ENCODE data around the gene MFSD11.
"Not testable (repeated sequence)": the region's sequence is repeated elsewhere in the genome, so short reads cannot be mapped to it uniquely, and the experiment has no call there.

The MFSD11 gene

DNA sequence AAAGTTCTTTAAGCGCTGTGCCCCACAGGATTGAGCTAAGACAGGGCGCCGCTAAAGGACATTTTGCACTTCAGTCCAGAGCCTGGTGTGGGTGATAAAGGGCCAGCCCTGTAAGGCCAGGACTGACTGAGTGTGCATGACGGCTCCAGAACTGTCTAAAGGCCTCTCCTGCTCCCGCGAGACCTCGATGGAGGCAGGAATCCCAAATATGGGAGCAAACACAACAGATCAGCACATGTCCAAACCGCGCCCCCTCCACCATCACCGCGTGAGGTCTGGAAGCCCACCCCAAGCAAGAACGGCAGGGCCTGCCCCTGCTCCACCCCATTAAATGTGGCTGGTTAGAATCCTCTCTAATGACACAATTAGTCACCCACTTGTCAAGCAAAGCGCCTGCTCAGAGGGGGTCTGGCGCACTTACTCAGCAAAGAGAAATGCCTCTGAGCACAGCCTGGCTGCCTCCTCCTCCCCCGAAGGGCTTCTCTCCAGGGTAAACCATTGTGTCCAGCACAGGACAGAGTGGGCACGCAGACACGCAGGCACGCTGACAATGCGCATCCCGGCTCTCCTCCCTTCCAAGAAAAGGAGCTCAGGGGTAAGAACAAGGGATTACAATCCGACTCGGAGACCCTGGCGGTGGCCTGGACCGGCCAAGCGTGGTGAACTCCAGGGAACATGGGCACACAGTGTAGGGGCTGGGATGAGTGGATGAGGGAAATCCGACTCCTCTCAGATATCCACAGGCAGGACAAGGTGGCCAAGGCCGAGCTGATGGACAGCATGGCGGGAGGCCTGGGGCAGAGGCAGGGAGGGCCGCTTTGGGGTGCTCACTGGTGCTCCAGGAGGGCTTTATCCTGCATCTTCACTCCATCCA lies 28.6 kb upstream of the MFSD11 start:
- TF ChIP-seq, protein P1, sequence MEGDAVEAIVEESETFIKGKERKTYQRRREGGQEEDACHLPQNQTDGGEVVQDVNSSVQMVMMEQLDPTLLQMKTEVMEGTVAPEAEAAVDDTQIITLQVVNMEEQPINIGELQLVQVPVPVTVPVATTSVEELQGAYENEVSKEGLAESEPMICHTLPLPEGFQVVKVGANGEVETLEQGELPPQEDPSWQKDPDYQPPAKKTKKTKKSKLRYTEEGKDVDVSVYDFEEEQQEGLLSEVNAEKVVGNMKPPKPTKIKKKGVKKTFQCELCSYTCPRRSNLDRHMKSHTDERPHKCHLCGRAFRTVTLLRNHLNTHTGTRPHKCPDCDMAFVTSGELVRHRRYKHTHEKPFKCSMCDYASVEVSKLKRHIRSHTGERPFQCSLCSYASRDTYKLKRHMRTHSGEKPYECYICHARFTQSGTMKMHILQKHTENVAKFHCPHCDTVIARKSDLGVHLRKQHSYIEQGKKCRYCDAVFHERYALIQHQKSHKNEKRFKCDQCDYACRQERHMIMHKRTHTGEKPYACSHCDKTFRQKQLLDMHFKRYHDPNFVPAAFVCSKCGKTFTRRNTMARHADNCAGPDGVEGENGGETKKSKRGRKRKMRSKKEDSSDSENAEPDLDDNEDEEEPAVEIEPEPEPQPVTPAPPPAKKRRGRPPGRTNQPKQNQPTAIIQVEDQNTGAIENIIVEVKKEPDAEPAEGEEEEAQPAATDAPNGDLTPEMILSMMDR (IDR thresholded peaks at IDR 0.05; ENCODE audit: low read depth, low read length, missing control alignments): no peak
- peak overlapping the region; percentile 72 for H3K4me3 ChIP-seq (ENCODE audit: low read depth, low read length)
- DNase-seq (ENCODE audit: low read depth): peak; percentile 95
- in situ Hi-C loops (cut with HindIII; ENCODE audit: low sequenced_read_pairs): no loop called here

DNA sequence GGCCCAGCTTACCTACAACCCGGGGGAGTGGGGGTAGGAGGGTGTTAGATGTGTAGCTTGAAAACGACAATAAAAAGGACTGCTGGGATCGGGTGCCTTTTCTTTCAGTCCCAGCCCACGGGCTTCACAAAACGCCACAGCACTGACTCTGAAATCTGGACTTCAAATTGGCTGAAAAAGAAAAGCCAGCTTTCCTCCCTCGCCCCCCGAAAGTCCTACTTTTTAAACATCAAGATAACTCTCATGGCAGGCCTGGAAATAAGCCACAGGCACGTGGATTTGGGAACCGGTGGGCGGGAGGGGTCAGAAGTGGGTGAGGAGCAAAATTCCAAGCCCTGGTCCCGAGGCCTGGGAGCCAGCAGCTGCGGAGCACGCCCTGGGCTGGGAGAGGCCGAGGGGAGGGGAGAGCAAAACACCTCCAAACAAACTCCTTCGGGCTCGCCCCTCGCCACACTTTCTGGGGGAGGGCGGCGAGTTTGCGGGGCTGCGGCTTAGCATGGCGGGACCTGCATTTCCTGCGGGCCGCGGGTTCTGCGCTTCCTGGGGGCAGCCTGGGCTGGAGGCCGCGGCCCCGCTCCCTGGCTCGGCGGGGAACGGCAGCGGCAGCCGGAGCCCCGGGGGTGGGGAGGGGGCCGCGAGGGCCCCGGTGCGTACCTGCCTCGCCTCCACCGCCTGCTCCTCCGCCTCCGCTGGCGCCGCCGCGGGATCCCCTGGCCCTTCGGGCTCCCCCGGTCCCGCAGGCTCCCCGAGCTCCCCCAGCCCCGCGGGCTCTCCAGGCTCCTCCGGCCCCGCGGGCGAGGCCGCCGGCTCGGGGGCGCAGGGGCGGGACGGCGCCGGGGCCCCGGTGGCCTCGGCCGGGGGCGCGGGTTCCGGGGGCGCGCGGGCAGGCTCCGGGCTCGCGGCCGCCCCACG lies 27.7 kb upstream of the MFSD11 start:
- in situ Hi-C loops (cut with HindIII; ENCODE audit: low sequenced_read_pairs); DNase-seq (ENCODE audit: low read depth): not testable (repeated sequence)
- H3K4me3 ChIP-seq (ENCODE audit: low read depth, low read length): peak overlapping the region; percentile 72

DNA sequence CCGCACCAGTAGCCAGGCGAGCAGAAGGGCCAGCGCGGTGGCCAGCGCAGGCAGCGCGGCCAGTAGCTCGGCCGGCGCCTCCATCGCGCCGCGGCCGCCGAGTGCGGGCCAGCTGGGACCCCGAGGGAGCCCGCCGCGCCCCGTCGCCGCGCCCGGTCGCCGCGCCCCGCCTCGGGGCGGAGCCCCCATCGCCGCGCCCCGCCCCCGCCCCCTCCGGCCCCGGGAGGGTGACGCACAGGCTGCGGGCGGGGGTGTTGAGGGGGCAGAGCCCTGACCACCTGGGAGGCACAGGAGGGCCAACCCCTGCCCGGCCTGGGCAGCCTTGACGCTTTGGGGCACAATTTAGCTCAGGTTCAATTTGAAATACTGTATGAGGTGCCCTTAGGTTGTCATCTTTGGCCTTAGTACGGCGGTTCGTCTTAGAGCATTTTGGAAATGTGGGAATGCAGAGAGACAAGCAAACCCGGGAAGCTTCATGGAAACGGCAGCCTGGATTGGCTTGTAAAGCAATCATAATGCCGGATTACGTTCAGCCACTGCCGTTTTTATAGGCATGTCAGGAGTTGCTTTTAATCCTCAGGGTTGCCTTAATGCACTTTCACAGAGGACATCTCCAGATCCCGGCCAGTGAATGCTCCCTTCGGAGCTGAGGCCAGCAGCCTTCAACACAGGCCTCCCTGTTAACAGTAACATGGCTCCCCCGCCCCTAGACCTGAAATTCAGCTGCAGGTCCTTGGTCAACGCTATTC lies 26.9 kb upstream of the MFSD11 start, which contains the start of gene MXRA7:
MXRA7 (minus strand) TSS at position 103 of the 749 bp plus-strand sequence; CDS start at position 84, 19 bp downstream.
- in situ Hi-C loops (cut with HindIII; ENCODE audit: low sequenced_read_pairs): no loop called here
- no peak for DNase-seq (ENCODE audit: low read depth)

DNA sequence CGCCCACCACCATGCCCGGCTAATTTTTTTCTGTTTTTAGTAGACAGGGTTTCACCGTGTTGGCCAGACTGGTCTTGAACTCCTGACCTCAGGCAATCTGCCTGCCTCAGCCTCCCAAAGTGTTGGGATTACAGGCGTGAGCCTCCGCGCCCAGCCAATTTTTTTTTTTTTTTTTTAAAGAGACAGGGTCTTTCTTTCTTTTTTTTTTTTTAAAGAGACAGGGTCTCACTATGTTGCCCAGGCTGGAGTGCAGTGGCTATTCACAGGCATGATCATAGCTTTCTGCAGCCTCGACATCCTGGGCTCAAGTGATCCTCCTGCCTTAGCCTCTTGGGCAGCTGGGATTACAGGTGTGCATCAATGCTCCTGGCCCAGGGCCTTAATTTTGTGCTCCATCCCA lies 25.6 kb upstream of the MFSD11 start:
- DNase-seq (ENCODE audit: low read depth); in situ Hi-C loops (cut with HindIII; ENCODE audit: low sequenced_read_pairs); H3K4me3 ChIP-seq (ENCODE audit: low read depth, low read length): not testable (repeated sequence)

More for the DNA sequence above, 26.9 kb upstream of the MFSD11 start, which contains the start of gene MXRA7:
- TF ChIP-seq, protein P1 (IDR thresholded peaks at IDR 0.05; ENCODE audit: low read depth, low read length, missing control alignments): no peak
- H3K4me3 ChIP-seq (ENCODE audit: low read depth, low read length): peak within 1 kb of the TSS; percentile 72

DNA sequence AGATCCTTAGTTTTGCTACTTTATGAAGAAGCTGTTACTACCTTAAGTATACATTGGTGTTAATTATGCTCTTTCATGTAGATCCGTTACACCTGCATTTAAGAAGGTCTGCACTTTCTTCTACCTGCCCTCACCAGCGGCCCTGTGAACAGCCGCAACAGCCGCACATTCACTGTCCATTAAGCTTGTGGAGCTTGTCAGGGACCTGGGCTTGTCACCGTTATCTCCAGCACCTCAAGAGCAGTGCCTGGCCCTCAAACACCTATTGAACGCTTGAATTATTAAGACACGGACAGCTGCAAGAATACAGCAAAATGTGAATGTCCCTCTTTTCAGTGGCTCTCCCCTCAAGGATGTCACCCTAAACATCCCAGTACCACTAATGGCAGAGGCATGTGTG lies 24.2 kb upstream of the MFSD11 start:
- in situ Hi-C loops (cut with HindIII; ENCODE audit: low sequenced_read_pairs): no loop called here
- TF ChIP-seq, protein P1 (IDR thresholded peaks at IDR 0.05; ENCODE audit: low read depth, low read length, missing control alignments): no peak
- no peak overlapping the region for H3K4me3 ChIP-seq (ENCODE audit: low read depth, low read length)
- no peak for DNase-seq (ENCODE audit: low read depth)

DNA sequence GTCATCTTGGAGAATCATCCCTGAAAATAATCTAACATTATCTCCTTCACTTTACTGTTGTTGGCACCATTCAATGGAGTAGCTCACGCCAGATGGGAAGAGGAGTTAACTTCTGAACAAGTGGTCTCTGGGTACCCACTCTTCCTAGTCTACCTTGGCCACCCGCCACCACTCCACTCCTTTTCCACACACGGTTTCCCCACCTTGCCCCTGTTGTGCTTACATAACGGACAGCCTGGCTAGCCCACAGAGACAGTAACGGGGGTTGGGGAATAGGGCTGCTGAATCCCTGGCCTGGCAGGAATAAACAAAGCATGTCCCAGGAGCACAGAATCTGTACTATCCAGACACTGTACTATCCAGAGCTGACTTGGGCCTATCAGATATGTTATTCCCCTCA lies 23.6 kb upstream of the MFSD11 start:
- in situ Hi-C loops (cut with HindIII; ENCODE audit: low sequenced_read_pairs): no loop called here
- DNase-seq (ENCODE audit: low read depth): no peak
- H3K4me3 ChIP-seq (ENCODE audit: low read depth, low read length): no peak overlapping the region
- TF ChIP-seq, protein P1 (IDR thresholded peaks at IDR 0.05; ENCODE audit: low read depth, low read length, missing control alignments): no peak
